Stimulated activated CD8-positive, alpha-beta memory T cell treated with anti-CD3 and anti-CD28 coated beads, Interleukin-7, amount 100 ng/mL, for 1 hour (primary cell): ENCODE measurements around the gene FBXO45.
"Not testable (repeated sequence)": the region's sequence is repeated elsewhere in the genome, so short reads cannot be mapped to it uniquely, and the experiment has no call there.

ENCODE experiments used
- DNase-seq, 2 donors: peaks; one replicate each; pipeline ENCODE4 v3.0.0-alpha.2; 2020; ENCODE audit warnings: low read depth in 2 of 2

FBXO45 gene

GRCh38 chr3:196557236-196557635, 11.2 kb upstream of the FBXO45 start:
- no peak for DNase-seq

GRCh38 chr3:196558476-196558875, 10.0 kb upstream of the FBXO45 start:
- DNase-seq, result no peak

- DNase-seq, result no peak
Measured at GRCh38 chr3:196559826-196560225, 8.6 kb upstream of the FBXO45 start.

GRCh38 chr3:196563721-196564225, 4.7 kb upstream of the FBXO45 start:
- no peak for DNase-seq

GRCh38 chr3:196569003-196569516, 600 bp downstream of the FBXO45 start:
- DNase-seq, result peak; percentile 7 to 8

- DNase-seq, result not testable (repeated sequence)
Measured at GRCh38 chr3:196570332-196570731, 1.9 kb downstream of the FBXO45 start.

- DNase-seq, result no peak
Measured at GRCh38 chr3:196572389-196572788, 3.9 kb downstream of the FBXO45 start.

- no peak for DNase-seq
Measured at GRCh38 chr3:196585044-196585757, 16.7 kb downstream of the FBXO45 start.

GRCh38 chr3:196590279-196590678, 21.8 kb downstream of the FBXO45 start:
- DNase-seq, result no peak

GRCh38 chr3:196596355-196596754, 27.9 kb downstream of the FBXO45 start:
- no peak for DNase-seq

- not testable (repeated sequence) for DNase-seq
Measured at GRCh38 chr3:196597971-196598733, 29.7 kb downstream of the FBXO45 start.

GRCh38 chr3:196599734-196600128, 31.3 kb downstream of the FBXO45 start:
- DNase-seq, result no peak

- DNase-seq, result no peak
Measured at GRCh38 chr3:196600359-196600758, 31.9 kb downstream of the FBXO45 start.

GRCh38 chr3:196602673-196603072, 34.2 kb downstream of the FBXO45 start:
- no peak for DNase-seq

- DNase-seq, result no peak
Measured at GRCh38 chr3:196603683-196604082, 35.2 kb downstream of the FBXO45 start.

- peak in 1 of 2 donors; percentile 23 for DNase-seq
Measured at GRCh38 chr3:196604548-196604947, 36.1 kb downstream of the FBXO45 start.

GRCh38 chr3:196608693-196609092, 40.2 kb downstream of the FBXO45 start:
- DNase-seq, result no peak

GRCh38 chr3:196609343-196609775, 40.9 kb downstream of the FBXO45 start:
- peak; percentile 90 to 97 for DNase-seq

- DNase-seq, result no peak
Measured at GRCh38 chr3:196609805-196610515, 41.5 kb downstream of the FBXO45 start.

GRCh38 chr3:196611761-196612483, 43.5 kb downstream of the FBXO45 start:
- no peak for DNase-seq

- not testable (repeated sequence) for DNase-seq
Measured at GRCh38 chr3:196615234-196615633, 46.8 kb downstream of the FBXO45 start.
